Measurements from ENCODE around the gene KRT6B.

The KRT6B gene

GRCh38 chr12:52402377-52402776 lies 49.6 kb downstream of the KRT6B start:
- FAIRE-seq = no peak
- no peak for TF ChIP-seq POLR2A (IDR thresholded peaks at IDR 0.05; ENCODE audit: low read depth, low read length)
- no peak for DNase-seq (ENCODE audit: insufficient read length, low spot score)

- no peak for FAIRE-seq
- no peak for DNase-seq (ENCODE audit: insufficient read length, low spot score)
- no peak for TF ChIP-seq POLR2A (IDR thresholded peaks at IDR 0.05; ENCODE audit: low read depth, low read length)
Measured at GRCh38 chr12:52401926-52402325, 50.0 kb downstream of the KRT6B start.

- no peak for TF ChIP-seq POLR2A (IDR thresholded peaks at IDR 0.05; ENCODE audit: low read depth, low read length)
- FAIRE-seq = no peak
- no peak for DNase-seq (ENCODE audit: insufficient read length, low spot score)
Measured at GRCh38 chr12:52401526-52401925, 50.4 kb downstream of the KRT6B start.

DNA sequence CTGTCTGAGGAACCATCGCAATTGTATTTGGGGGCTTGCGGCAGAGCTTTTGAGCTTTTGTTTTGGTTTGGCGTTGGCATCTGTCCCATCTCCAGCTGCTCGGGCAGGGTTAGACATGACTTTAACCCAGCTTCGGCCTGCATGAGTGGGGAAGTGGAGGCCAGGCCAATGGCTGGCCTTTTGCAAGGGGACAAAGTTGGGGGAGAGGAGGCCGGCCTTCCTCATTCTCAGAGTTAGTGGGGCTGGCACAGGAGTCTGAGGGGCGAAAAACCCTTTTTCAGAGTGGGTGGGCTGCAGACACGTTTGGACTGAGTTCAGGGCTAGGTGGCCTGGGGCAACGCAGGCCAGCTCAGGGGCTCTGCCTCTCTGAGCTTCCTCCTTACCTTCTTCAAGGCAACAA lies 51.0 kb downstream of the KRT6B start:
- no peak for TF ChIP-seq POLR2A (IDR thresholded peaks at IDR 0.05; ENCODE audit: low read depth, low read length)
- FAIRE-seq = no peak
- no peak for DNase-seq (ENCODE audit: insufficient read length, low spot score)

DNA sequence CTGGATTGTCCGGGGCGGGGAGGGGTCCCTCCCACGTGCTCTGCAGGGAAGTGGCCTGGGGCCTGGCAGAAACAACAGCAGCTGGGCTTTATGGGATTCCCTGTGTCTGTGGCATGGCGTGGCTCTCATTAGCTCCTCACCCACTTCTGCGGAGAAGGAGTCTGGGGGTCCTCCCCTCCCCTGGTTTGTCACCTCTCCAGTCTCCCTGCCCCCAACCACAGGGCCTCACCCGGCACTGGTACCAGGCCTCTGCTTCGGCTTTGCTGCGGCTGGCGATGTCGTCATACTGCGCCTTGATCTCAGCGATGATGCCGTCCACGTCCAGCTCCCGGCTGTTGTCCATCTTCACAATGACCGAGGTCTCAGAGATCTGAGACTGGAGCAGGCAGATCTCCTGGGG lies 52.2 kb downstream of the KRT6B start:
- FAIRE-seq (no peak), DNase-seq (ENCODE audit: insufficient read length, low spot score) (no peak)
- no peak for TF ChIP-seq POLR2A (IDR thresholded peaks at IDR 0.05; ENCODE audit: low read depth, low read length)

GRCh38 chr12:52398176-52398575 lies 53.8 kb downstream of the KRT6B start:
- peak; percentile 29 for DNase-seq (ENCODE audit: insufficient read length, low spot score)
- no peak for TF ChIP-seq POLR2A (IDR thresholded peaks at IDR 0.05; ENCODE audit: low read depth, low read length)
- FAIRE-seq = no peak

- TF ChIP-seq POLR2A (IDR thresholded peaks at IDR 0.05; ENCODE audit: low read depth, low read length) = no peak
- DNase-seq (ENCODE audit: insufficient read length, low spot score) (no peak), FAIRE-seq (no peak)
Measured at GRCh38 chr12:52396656-52397055, 55.3 kb downstream of the KRT6B start.
